ENCODE data around the gene PAN2. TPM values are rescaled to one million over a fixed set of nuclear protein-coding genes. Genes with fewer than 3 reads are reported as not detected.

Gene PAN2
- total and polyA plus RNA-seq, 10 of the 15 experiments (the other 5 are each of a cell fraction or from before 2014, with no cell fraction given), result 14.4 to 61.8 (median 34.9) TPM

DNA sequence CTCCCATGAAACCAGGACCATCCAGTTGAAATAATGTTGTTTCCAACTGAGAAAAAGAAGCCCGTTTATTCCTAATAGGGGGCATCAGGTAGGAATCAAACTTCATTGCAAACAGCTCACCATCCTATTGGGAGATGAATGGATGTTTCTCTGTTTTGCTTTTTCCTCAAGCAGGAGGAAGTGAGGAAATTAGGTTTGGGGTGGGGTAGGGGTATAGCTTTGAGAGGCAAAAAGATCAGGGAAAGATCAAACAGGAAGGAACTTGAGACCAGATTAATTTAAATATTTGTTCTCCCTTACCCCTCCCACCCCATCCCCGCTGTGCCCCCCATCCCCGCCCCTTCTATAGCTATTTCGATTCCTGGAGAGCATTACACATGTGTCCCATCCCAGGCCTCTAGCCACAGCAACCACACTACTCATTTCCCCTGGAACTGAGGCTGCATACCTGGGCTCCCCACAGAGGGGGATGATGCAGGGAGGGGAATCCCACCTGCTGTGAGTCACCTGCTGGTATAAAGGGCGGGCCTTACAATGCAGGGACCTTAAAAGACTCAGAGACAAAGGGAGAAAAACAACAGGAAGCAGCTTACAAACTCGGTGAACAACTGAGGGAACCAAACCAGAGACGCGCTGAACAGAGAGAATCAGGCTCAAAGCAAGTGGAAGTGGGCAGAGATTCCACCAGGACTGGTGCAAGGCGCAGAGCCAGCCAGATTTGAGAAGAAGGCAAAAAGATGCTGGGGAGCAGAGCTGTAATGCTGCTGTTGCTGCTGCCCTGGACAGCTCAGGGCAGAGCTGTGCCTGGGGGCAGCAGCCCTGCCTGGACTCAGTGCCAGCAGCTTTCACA is 4.7 kb upstream of the PAN2 start, which contains the start of gene IL23A (continued):
- no peak for TF ChIP-seq EP300 (IDR thresholded peaks at IDR 0.05; ENCODE audit: borderline replicate concordance in 1 of 2, control insufficient read depth in 1 of 2, low read depth in 2 of 2, low read length in 2 of 2)
- TF ChIP-seq, protein P1, sequence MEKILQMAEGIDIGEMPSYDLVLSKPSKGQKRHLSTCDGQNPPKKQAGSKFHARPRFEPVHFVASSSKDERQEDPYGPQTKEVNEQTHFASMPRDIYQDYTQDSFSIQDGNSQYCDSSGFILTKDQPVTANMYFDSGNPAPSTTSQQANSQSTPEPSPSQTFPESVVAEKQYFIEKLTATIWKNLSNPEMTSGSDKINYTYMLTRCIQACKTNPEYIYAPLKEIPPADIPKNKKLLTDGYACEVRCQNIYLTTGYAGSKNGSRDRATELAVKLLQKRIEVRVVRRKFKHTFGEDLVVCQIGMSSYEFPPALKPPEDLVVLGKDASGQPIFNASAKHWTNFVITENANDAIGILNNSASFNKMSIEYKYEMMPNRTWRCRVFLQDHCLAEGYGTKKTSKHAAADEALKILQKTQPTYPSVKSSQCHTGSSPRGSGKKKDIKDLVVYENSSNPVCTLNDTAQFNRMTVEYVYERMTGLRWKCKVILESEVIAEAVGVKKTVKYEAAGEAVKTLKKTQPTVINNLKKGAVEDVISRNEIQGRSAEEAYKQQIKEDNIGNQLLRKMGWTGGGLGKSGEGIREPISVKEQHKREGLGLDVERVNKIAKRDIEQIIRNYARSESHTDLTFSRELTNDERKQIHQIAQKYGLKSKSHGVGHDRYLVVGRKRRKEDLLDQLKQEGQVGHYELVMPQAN (conservative IDR thresholded peaks at IDR 0.05), result no peak
- TF ChIP-seq, protein P2, sequence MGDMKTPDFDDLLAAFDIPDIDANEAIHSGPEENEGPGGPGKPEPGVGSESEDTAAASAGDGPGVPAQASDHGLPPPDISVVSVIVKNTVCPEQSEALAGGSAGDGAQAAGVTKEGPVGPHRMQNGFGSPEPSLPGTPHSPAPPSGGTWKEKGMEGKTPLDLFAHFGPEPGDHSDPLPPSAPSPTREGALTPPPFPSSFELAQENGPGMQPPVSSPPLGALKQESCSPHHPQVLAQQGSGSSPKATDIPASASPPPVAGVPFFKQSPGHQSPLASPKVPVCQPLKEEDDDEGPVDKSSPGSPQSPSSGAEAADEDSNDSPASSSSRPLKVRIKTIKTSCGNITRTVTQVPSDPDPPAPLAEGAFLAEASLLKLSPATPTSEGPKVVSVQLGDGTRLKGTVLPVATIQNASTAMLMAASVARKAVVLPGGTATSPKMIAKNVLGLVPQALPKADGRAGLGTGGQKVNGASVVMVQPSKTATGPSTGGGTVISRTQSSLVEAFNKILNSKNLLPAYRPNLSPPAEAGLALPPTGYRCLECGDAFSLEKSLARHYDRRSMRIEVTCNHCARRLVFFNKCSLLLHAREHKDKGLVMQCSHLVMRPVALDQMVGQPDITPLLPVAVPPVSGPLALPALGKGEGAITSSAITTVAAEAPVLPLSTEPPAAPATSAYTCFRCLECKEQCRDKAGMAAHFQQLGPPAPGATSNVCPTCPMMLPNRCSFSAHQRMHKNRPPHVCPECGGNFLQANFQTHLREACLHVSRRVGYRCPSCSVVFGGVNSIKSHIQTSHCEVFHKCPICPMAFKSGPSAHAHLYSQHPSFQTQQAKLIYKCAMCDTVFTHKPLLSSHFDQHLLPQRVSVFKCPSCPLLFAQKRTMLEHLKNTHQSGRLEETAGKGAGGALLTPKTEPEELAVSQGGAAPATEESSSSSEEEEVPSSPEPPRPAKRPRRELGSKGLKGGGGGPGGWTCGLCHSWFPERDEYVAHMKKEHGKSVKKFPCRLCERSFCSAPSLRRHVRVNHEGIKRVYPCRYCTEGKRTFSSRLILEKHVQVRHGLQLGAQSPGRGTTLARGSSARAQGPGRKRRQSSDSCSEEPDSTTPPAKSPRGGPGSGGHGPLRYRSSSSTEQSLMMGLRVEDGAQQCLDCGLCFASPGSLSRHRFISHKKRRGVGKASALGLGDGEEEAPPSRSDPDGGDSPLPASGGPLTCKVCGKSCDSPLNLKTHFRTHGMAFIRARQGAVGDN (IDR thresholded peaks at IDR 0.05), result no peak
- TF ChIP-seq, protein P3, sequence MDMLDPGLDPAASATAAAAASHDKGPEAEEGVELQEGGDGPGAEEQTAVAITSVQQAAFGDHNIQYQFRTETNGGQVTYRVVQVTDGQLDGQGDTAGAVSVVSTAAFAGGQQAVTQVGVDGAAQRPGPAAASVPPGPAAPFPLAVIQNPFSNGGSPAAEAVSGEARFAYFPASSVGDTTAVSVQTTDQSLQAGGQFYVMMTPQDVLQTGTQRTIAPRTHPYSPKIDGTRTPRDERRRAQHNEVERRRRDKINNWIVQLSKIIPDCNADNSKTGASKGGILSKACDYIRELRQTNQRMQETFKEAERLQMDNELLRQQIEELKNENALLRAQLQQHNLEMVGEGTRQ (IDR thresholded peaks at IDR 0.05; ENCODE audit: borderline replicate concordance, low read depth, low read length), result no peak; the same call in 1 of the 2 replicates
- TF ChIP-seq SUPT20H (IDR thresholded peaks at IDR 0.05; ENCODE audit: borderline replicate concordance, control insufficient read depth, low read depth, low read length), result no peak
- TF ChIP-seq IKZF1 (conservative IDR thresholded peaks at IDR 0.05), result peak; percentile 40; the same call in 1 of the 2 replicates
- no peak for TF ChIP-seq ZBED1 (IDR thresholded peaks at IDR 0.05; ENCODE audit: borderline replicate concordance)
- TF ChIP-seq, protein P4, sequence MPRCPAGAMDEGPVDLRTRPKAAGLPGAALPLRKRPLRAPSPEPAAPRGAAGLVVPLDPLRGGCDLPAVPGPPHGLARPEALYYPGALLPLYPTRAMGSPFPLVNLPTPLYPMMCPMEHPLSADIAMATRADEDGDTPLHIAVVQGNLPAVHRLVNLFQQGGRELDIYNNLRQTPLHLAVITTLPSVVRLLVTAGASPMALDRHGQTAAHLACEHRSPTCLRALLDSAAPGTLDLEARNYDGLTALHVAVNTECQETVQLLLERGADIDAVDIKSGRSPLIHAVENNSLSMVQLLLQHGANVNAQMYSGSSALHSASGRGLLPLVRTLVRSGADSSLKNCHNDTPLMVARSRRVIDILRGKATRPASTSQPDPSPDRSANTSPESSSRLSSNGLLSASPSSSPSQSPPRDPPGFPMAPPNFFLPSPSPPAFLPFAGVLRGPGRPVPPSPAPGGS (IDR thresholded peaks at IDR 0.05; ENCODE audit: borderline replicate concordance, insufficient read depth, low read depth, low read length, poor library complexity, severe bottlenecking), result peak; percentile 40
- no peak for TF ChIP-seq NR2C2 (IDR thresholded peaks at IDR 0.05; ENCODE audit: borderline replicate concordance, control insufficient read depth, insufficient read length, low read depth)
- TF ChIP-seq YY1 (IDR thresholded peaks at IDR 0.05; ENCODE audit: low read depth, low read length), result 0 out of 2 replicates have a peak, but pooled peaks have one; percentile 7
- TF ChIP-seq LARP7 (IDR thresholded peaks at IDR 0.05), result no peak
- no peak for TF ChIP-seq NR2F1 (conservative IDR thresholded peaks at IDR 0.05)
- TF ChIP-seq ESRRA (IDR thresholded peaks at IDR 0.05; ENCODE audit: low read length), result no peak
- TF ChIP-seq EZH2 (IDR thresholded peaks at IDR 0.05; ENCODE audit: borderline replicate concordance, control insufficient read depth, low read depth, low read length), result no peak
- TF ChIP-seq RAD21 (IDR thresholded peaks at IDR 0.05; ENCODE audit: insufficient read depth, low read depth, low read length), result no peak
- TF ChIP-seq CBX3 (IDR thresholded peaks at IDR 0.05; ENCODE audit: borderline replicate concordance, low read depth), result no peak
- TF ChIP-seq ZNF217 (IDR thresholded peaks at IDR 0.05), result no peak
